ENCODE data around the gene PTX3.

PTX3 gene

DNA sequence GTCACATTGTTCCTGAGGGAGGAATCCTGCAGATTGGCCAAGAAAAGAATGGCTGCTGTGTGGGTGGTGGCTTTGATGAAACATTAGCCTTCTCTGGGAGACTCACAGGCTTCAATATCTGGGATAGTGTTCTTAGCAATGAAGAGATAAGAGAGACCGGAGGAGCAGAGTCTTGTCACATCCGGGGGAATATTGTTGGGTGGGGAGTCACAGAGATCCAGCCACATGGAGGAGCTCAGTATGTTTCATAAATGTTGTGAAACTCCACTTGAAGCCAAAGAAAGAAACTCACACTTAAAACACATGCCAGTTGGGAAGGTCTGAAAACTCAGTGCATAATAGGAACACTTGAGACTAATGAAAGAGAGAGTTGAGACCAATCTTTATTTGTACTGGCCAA lies 6.1 kb downstream of the PTX3 start:
- no peak for DNase-seq (ENCODE audit: extremely low read depth, low read depth)
- TF ChIP-seq, protein P1, sequence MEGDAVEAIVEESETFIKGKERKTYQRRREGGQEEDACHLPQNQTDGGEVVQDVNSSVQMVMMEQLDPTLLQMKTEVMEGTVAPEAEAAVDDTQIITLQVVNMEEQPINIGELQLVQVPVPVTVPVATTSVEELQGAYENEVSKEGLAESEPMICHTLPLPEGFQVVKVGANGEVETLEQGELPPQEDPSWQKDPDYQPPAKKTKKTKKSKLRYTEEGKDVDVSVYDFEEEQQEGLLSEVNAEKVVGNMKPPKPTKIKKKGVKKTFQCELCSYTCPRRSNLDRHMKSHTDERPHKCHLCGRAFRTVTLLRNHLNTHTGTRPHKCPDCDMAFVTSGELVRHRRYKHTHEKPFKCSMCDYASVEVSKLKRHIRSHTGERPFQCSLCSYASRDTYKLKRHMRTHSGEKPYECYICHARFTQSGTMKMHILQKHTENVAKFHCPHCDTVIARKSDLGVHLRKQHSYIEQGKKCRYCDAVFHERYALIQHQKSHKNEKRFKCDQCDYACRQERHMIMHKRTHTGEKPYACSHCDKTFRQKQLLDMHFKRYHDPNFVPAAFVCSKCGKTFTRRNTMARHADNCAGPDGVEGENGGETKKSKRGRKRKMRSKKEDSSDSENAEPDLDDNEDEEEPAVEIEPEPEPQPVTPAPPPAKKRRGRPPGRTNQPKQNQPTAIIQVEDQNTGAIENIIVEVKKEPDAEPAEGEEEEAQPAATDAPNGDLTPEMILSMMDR (IDR thresholded peaks at IDR 0.05; ENCODE audit: low read depth, low read length): no peak

DNA sequence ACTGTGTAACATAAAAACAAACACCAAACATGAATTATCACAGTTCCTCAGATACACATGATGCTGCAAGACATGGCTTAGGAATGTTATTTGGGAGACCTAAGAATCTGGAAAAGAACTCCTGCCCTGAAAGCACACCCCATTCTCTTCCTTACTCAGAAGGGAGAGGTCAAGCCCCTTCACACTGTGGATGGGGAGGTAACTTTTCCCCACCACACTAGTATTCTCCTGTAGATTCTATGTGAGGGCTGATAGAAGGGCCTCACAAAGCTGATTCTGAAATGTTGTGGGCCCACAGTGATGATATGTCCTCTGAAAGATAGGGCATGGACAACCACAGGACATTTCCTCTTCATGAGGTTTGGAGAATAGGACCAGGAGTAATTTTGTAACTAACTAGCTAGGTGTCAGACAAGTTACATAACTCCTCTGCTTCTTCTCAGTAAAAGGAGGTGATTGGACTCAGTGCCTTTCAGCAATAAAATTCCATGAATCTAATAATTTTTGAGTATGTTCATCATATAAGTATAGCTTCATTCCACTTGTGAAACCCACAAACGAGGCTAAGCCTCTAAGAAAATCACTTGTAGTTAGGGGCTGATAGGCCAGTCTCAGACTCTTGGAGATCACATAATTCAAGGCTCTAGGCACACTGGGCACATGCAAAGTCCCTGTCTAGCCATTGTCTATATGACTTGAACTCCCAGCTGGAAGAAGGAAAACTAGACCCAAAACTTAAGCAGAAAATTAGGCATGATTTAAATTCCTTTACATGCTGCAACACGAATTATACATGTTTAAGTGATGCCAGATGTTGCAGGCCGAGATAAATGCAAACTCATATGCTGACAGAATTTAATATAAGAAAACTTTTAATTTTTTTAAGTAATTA lies 7.5 kb downstream of the PTX3 start:
- no peak for DNase-seq (ENCODE audit: extremely low read depth, low read depth)
- TF ChIP-seq, protein P1 (IDR thresholded peaks at IDR 0.05; ENCODE audit: low read depth, low read length): no peak

DNA sequence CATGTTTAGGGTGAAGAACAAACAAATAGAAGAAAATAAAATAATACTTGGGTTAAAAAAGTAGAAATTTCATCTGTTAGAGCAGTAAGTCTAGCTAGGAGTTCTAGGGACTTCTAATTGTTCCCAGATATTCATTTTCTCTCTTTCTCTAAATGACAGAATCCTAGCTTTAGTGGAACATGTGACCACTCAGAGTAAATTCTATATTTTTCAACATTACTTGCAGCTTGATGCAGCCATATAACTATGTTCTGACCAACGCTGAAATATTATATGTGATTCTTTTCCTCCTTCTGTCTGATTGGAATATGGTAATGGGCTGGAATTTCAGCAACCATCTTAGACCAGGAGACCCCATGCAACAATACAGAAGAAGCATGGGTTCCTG lies 8.1 kb downstream of the PTX3 start:
- TF ChIP-seq, protein P1 (IDR thresholded peaks at IDR 0.05; ENCODE audit: low read depth, low read length): no peak
- DNase-seq (ENCODE audit: extremely low read depth, low read depth): no peak

DNA sequence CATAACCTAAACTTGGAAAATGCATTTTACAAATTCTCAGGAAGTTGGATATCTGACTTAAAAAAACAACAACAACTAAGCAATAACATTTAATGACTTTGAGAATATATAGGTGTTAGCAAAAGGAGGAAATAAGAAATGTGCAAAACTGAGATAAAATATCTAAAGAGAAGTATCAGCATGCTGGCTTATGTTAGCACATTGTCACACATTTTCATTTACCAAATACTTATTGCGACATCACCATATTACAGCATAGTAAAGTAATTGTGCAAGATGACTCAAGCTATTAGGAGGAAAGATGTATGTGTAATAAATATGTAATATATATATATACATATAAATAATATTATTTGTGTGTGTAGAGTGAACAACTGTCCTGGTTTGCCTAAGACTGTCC lies 9.2 kb downstream of the PTX3 start:
- DNase-seq (ENCODE audit: extremely low read depth, low read depth): no peak
- TF ChIP-seq, protein P1 (IDR thresholded peaks at IDR 0.05; ENCODE audit: low read depth, low read length): no peak

DNA sequence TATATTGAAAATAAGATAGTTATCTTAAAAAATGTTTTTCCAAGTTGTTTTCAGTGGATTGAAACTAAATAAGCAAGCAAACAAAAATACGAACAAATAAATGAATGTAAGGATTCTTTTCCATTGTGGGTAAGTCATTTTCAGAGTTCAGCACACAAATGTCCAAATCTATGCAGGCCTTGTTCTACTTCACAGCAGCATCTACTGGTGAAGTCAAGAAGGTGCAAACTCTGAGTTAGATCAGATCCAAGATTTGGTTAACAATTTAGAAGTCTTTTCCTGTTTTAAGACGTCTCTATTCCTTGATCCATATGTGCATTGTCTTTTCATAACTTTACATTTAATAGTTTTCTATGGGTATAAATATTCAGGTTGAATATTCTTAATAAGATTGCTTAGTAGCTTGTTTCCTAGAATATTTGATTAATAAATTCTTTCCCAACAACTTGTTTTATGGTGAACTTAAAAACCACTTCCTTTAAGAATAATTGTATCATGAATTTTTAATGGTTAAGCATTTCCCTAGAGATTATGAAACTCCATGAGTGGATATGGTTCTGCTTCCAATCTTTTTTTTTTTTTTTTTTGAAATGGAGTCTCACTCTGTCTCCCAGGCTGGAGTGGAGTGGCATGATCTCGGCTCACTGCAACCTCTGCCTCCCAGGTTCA lies 10.5 kb downstream of the PTX3 start:
- TF ChIP-seq, protein P1 (IDR thresholded peaks at IDR 0.05; ENCODE audit: low read depth, low read length): peak; percentile 92
- no peak for DNase-seq (ENCODE audit: extremely low read depth, low read depth)

DNA sequence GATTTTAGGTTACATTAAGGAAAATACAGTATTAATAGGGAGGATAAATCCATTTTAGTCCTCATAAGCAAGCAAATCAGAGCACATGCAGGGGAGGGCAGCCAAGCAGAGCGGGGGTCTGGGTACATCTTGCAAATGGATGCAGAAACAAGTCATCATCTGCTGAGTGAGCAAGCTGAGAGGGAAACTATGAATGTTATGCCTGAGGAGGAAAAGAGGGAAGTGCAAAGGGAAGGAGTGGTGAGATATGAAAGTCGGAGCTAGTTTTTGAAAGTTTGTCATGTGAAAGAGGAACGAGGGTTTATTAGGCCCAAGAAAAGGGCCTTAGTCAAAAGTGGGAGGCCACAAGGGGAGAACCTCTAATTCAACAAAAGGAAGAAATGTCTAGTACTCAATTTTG lies 15.4 kb downstream of the PTX3 start:
- no peak for DNase-seq (ENCODE audit: extremely low read depth, low read depth)
- TF ChIP-seq, protein P1 (IDR thresholded peaks at IDR 0.05; ENCODE audit: low read depth, low read length): no peak

DNA sequence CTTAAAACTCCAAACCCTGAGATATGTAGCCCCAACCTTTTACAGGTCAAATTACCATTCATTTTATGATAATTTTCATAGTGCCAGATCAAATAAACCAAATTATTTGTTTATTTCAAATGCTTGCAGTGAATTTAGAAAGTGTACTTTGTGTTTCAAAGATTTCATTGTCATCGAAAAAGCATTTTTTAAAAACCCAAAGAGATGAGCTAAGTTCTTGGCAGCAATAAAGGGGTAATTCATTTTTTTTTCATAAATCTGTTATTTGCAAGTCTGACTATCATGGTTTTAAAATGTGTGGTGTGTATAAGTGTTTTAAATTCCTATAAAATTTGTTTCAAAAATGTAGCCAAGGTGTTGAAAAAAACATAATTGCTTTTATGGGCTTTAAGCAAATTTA lies 17.2 kb downstream of the PTX3 start:
- TF ChIP-seq, protein P1 (IDR thresholded peaks at IDR 0.05; ENCODE audit: low read depth, low read length): no peak

More for the DNA sequence above, 17.2 kb downstream of the PTX3 start:
- no peak for DNase-seq (ENCODE audit: extremely low read depth, low read depth)
